ENCODE data around the gene CYP2E1. TPM values are rescaled to one million over a fixed set of nuclear protein-coding genes. Genes with fewer than 3 reads are reported as not detected.
"Not testable (repeated sequence)": the region's sequence is repeated elsewhere in the genome, so short reads cannot be mapped to it uniquely, and the experiment has no call there.

Gene CYP2E1
- total and polyA plus RNA-seq, 2 experiments from 2014 or later: 0.31 TPM; not detected in 1

DNA sequence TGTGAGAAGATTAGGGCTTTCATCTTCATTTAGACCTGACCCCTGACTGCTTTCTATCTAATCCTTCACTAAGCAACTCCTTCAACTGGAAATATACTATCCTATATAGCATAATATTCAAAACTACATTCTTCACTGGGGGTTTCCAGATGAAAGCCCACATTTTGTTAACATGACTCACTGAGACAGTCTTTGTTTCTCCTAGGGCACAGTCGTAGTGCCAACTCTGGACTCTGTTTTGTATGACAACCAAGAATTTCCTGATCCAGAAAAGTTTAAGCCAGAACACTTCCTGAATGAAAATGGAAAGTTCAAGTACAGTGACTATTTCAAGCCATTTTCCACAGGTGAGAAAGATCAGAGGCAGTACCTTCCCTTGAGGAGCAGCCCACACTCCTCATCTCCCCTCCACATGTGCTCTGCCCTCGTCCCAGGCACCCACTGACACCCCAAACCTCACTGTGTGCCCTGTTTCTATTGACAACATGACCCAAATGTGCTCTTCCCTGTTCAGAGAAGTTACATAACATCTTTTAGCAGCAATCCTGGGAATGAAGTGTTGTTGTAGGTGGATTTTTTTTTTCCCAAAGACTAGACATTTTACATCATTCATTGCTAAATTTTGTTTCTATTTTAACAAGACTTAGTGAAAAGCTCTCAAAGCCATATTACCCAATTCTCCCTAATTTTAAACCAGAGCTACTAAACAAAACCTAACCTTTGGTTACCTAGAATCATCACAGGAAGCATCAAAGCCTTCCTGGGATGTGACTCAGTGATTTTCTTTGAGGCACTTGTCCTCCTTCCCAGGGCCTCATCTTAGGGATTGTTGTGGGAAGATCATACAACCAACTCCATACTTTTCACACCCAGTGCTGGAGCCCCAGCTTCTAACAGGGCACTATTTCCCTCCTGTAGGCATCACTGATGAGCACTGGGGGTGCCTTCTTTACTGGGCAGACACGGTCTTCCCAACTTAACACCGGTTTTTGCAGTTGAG is 10.7 kb downstream of the CYP2E1 start:
- Histone ChIP-seq H3K9me2 (ENCODE audit: insufficient read depth) (no peaks in the 10 kb centered on the region), H3K4me1 (ENCODE audit: insufficient read depth) (no peaks in the 10 kb centered on the region), H3K27ac (no peak overlapping the region), H3K79me2 (ENCODE audit: insufficient read depth) (no peaks in the 10 kb centered on the region), H3K9ac (no peak overlapping the region), H4K20me1 (ENCODE audit: insufficient read depth) (no peaks in the 10 kb centered on the region), H3K9me3 (ENCODE audit: low read depth) (no peaks in the 10 kb centered on the region), H3K4me2 (ENCODE audit: unreplicated experiment) (no peak overlapping the region), H3K27me3 (replicated peaks; ENCODE audit: insufficient read depth) (0 out of 2 replicates have a peak, but pooled peaks cover 8% of the 10 kb centered on the region), H3K36me3 (ENCODE audit: low read depth) (no peaks in the 10 kb centered on the region), H3F3A (ENCODE audit: insufficient read depth) (no peaks in the 10 kb centered on the region), H3K4me3 (no peak overlapping the region), H2AFZ (no peak overlapping the region)
- in situ Hi-C loops (cut with MboI): no loop called here
- no peak for DNase-seq
- TF ChIP-seq EZH2phosphoT487 (IDR thresholded peaks at IDR 0.05; ENCODE audit: insufficient read depth, low read depth): no peak
- TF ChIP-seq EZH2 (IDR thresholded peaks at IDR 0.05; ENCODE audit: insufficient read depth, poor library complexity, severe bottlenecking): no peak
- 29 to 37% methylated on average over 4 of the region's 4 CpGs for WGBS, 2 experiments (ENCODE audit: low coverage in 1 of 2, low lambda C conversion rate in 2 of 2, missing lambda C conversion rate in 2 of 2)

DNA sequence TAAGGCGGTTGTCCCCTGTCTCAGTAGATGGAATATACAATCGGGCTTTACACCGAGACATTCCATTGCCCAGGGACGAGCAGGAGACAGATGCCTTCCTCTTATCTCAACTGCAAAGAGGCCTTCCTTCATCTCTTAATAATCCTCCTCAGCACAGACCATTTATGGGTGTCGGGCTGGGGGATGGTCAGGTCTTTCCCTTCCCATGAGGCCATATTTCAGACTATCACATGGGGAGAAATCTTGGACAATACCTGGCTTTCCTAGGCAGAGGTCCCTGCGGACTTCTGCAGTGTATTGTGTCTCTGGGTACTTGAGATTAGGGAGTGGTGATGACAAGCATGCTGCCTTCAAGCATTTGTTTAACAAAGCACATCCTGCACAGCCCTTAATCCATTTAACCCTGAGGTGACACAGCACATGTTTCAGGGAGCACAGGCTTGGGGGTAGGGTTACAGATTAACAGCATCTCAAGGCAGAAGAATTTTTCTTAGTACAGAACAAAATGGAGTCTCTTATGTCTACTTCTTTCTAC is 14.3 kb downstream of the CYP2E1 start:
- H3K79me2 ChIP-seq (ENCODE audit: insufficient read depth); H3K9me2 ChIP-seq (ENCODE audit: insufficient read depth); H3F3A ChIP-seq (ENCODE audit: insufficient read depth); H3K27ac ChIP-seq; H3K27me3 ChIP-seq (replicated peaks; ENCODE audit: insufficient read depth); H3K9me3 ChIP-seq (ENCODE audit: low read depth); H3K9ac ChIP-seq; in situ Hi-C loops (cut with MboI); H3K4me1 ChIP-seq (ENCODE audit: insufficient read depth); H3K4me3 ChIP-seq; H2AFZ ChIP-seq; H3K4me2 ChIP-seq (ENCODE audit: unreplicated experiment); DNase-seq; H3K36me3 ChIP-seq (ENCODE audit: low read depth); H4K20me1 ChIP-seq (ENCODE audit: insufficient read depth): not testable (repeated sequence)
- WGBS, 2 experiments (ENCODE audit: low coverage in 1 of 2, low lambda C conversion rate in 2 of 2, missing lambda C conversion rate in 2 of 2): 18 to 23% methylated on average over 6 of the region's 6 CpGs

DNA sequence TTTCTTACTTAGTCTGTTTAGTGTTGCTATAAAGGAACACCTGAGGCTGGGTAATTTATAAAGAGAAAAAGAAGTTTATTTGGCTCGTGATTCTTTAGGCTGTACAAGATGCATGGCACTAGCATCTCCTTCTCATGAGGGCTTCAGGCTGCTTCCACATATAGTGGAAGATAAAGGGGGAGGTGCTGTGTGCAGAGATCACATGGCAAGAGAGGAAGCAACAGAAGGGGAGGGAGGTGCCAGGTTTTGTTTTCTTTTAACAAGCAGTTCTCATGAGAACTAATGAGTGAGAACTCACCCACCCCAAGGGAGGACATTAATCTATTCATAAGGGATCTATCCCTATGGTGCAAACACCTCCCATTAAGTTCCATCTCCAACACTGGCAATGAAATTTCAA is 17.3 kb downstream of the CYP2E1 start:
- Histone ChIP-seq H3K9me2 (ENCODE audit: insufficient read depth) (no peaks in the 10 kb centered on the region), H3K36me3 (ENCODE audit: low read depth) (no peaks in the 10 kb centered on the region), H3K79me2 (ENCODE audit: insufficient read depth) (no peaks in the 10 kb centered on the region), H3K4me2 (ENCODE audit: unreplicated experiment) (no peak overlapping the region), H3F3A (ENCODE audit: insufficient read depth) (no peaks in the 10 kb centered on the region), H3K27ac (no peak overlapping the region), H3K9ac (no peak overlapping the region), H3K4me1 (ENCODE audit: insufficient read depth) (no peaks in the 10 kb centered on the region), H3K27me3 (replicated peaks; ENCODE audit: insufficient read depth) (0 out of 2 replicates have a peak, but pooled peaks cover 7% of the 10 kb centered on the region), H4K20me1 (ENCODE audit: insufficient read depth) (no peaks in the 10 kb centered on the region), H3K4me3 (no peak overlapping the region), H3K9me3 (ENCODE audit: low read depth) (no peaks in the 10 kb centered on the region), H2AFZ (no peak overlapping the region)
- 0% methylated on average over 1 of the region's 1 CpG for WGBS, 2 experiments (ENCODE audit: low coverage in 1 of 2, low lambda C conversion rate in 2 of 2, missing lambda C conversion rate in 2 of 2)
- DNase-seq: no peak
- in situ Hi-C loops (cut with MboI): no loop called here
- TF ChIP-seq EZH2phosphoT487 (IDR thresholded peaks at IDR 0.05; ENCODE audit: insufficient read depth, low read depth) (no peak), EZH2 (IDR thresholded peaks at IDR 0.05; ENCODE audit: insufficient read depth, poor library complexity, severe bottlenecking) (no peak)

DNA sequence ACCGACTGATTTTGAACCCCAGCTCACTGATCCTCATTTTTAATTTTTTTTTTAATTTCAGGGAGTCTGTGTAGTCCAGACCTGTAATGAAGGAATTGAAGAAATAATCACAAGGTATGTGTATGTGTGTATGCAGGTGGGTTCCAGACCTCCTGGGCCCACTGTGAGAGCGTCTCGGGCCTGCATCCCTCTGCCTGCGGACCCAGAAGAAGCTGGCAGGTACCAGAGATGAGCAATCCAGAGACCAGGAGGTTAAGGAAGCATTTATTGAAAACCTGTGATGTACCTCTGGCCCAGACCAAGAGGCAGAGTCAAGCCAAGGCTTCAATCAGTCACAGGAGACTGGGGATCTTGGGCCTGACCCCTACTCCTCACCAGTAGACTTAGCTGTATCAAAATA is 27.4 kb downstream of the CYP2E1 start:
- 32 to 38% methylated on average over 4 of the region's 4 CpGs for WGBS, 2 experiments (ENCODE audit: low coverage in 1 of 2, low lambda C conversion rate in 2 of 2, missing lambda C conversion rate in 2 of 2)
- in situ Hi-C loops (cut with MboI): no loop called here

More for the DNA sequence above, 27.4 kb downstream of the CYP2E1 start:
- Histone ChIP-seq H3K4me3 (no peak overlapping the region), H4K20me1 (ENCODE audit: insufficient read depth) (no peaks in the 10 kb centered on the region), H3K9ac (no peak overlapping the region), H3K4me2 (ENCODE audit: unreplicated experiment) (no peak overlapping the region), H3K9me2 (ENCODE audit: insufficient read depth) (no peaks in the 10 kb centered on the region), H3K9me3 (ENCODE audit: low read depth) (no peaks in the 10 kb centered on the region), H3F3A (ENCODE audit: insufficient read depth) (no peaks in the 10 kb centered on the region), H3K4me1 (ENCODE audit: insufficient read depth) (no peaks in the 10 kb centered on the region), H3K79me2 (ENCODE audit: insufficient read depth) (no peaks in the 10 kb centered on the region), H2AFZ (no peak overlapping the region), H3K27ac (no peak overlapping the region), H3K36me3 (ENCODE audit: low read depth) (no peaks in the 10 kb centered on the region), H3K27me3 (replicated peaks; ENCODE audit: insufficient read depth) (no peaks in the 10 kb centered on the region; the same call in none of the 2 replicates)
- TF ChIP-seq EZH2phosphoT487 (IDR thresholded peaks at IDR 0.05; ENCODE audit: insufficient read depth, low read depth) (no peak), EZH2 (IDR thresholded peaks at IDR 0.05; ENCODE audit: insufficient read depth, poor library complexity, severe bottlenecking) (no peak)
- DNase-seq: no peak

Data from GM23248 (cell line).